ENCODE data around the gene CLTA.

Gene CLTA

GRCh38 chr9:36188212-36188611 is 2.5 kb upstream of the CLTA start:
- DNase-seq (ENCODE audit: low read depth in 1 of 2, low spot score in 1 of 2): no peak

GRCh38 chr9:36189976-36190375 is 745 bp upstream of the CLTA start:
- no peak for DNase-seq (ENCODE audit: low read depth in 1 of 2, low spot score in 1 of 2)

- DNase-seq (ENCODE audit: low read depth in 1 of 2, low spot score in 1 of 2): peak; percentile 6 to 21
These were observed 547 bp downstream of the CLTA start for GRCh38 chr9:36191290-36191645.

- no peak for DNase-seq (ENCODE audit: low read depth in 1 of 2, low spot score in 1 of 2)
These were observed 965 bp downstream of the CLTA start for GRCh38 chr9:36191686-36192085.

GRCh38 chr9:36192196-36192595 is 1.5 kb downstream of the CLTA start:
- DNase-seq (ENCODE audit: low read depth in 1 of 2, low spot score in 1 of 2): no peak

GRCh38 chr9:36193023-36193422 is 2.3 kb downstream of the CLTA start:
- DNase-seq (ENCODE audit: low read depth in 1 of 2, low spot score in 1 of 2): no peak

DNA sequence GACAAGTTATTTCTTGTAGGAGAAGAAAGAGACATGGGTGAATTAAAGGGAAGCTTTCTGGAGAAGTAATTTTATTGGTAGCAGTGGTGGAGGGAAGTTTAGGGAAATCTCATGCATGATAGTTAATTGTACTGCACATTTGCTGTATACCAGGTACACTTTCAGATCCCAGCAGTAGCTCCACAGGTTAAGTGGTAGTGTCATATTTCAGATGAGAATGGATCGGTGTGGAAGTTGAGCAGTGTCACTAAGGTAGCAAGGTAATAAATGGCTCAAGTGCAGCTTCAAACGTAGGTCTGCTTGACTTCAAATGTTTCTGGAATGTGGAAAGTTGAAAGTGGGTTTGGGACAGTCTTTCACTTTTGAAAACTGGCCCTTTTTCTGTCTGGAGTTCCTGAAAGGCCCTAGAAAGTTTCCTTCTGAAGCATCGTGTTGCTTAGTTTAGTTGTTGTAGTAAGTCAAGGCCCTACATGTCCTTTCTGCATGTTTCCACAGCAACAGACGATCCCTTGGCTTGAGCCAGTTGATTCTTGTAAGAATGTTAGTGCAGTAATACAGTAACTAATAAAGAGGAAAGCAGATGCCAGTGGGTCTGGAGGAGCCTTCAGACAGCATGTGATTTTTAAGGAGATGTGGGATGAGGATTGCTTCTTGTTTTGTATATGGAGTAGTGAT is 3.7 kb downstream of the CLTA start:
- DNase-seq (ENCODE audit: low read depth in 1 of 2, low spot score in 1 of 2): no peak

DNA sequence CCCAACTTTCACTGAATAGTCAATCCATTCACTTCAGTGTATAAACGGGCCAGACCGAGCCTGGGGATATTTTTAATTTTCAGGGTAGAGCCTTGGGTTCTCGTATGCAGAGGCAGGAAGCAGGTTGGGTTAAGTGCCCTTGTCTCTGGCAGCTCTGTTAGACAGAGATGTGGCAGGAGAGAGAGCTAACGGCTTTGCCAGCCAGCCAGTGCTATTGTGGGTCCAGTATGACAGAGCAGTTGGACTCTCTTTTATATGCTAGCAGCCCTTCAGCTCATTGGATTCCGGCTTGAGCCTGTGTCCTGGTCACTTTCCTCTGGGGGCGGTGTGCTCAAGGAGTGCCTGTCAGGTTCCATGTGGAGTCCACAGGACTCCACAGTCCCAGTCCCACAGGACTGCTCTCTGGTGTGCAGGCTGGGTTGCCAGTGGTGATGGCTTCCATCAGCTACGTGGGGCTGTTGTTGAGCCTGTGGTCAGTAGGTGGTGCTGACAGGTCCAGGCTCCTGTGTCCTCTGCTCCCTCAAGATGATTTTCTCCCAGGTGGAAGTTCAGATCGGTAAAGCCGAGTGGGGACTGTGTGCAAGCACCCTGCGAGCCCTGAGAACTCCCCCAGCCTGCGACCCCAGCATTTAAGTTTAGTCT is 14.3 kb downstream of the CLTA start:
- DNase-seq (ENCODE audit: low read depth in 1 of 2, low spot score in 1 of 2): no peak

GRCh38 chr9:36207016-36207415 is 16.3 kb downstream of the CLTA start:
- no peak for DNase-seq (ENCODE audit: low read depth in 1 of 2, low spot score in 1 of 2)

- no peak for DNase-seq (ENCODE audit: low read depth in 1 of 2, low spot score in 1 of 2)
These were observed 16.9 kb downstream of the CLTA start for GRCh38 chr9:36207546-36208012.

DNA sequence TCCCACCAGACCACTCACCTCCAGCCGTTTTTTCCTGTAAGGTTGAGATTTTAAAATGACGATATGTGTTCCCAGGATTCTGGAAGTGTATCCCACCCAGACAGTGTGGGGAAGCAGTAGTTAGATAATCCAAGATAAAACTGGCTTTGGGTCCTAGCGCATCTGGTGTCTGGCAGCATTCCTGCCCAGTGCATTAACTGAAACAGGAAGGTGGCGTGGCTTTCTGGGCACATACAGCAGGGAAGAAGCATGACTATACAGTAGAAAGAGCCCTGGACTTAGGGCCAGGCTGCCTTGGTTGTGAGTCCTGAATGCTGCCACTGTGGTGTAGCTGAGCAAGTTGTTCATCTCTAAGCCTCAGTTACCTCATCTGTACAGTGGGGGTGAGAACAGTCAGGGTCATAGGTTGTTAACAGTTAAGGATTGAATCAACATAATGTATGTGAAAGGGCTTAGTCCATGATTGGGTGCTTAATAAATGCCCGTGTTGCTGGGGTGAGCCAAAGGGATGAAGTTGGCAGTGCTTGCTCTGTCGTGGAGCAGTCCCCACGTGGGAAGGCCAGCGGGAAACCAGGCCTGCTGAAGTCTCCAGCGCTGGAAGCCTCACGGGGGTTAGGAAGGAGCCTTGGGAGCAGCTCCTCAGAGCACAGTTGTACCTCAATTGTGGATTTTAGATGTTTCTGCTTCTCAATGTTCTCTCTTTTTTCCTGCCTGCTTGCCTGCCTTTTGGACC is 18.0 kb downstream of the CLTA start:
- DNase-seq (ENCODE audit: low read depth in 1 of 2, low spot score in 1 of 2): no peak

- no peak for DNase-seq (ENCODE audit: low read depth in 1 of 2, low spot score in 1 of 2)
These were observed 20.0 kb downstream of the CLTA start for GRCh38 chr9:36210722-36211121.

DNA sequence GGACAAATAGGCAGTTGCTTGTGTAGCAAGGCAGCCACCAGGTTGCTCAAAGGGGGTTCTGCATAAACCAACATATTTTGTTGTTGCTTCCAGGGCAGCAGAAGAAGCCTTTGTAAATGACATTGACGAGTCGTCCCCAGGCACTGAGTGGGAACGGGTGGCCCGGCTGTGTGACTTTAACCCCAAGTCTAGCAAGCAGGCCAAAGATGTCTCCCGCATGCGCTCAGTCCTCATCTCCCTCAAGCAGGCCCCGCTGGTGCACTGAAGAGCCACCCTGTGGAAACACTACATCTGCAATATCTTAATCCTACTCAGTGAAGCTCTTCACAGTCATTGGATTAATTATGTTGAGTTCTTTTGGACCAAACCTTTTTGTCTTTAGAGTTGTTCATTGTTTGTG is 20.8 kb downstream of the CLTA start:
- no peak for DNase-seq (ENCODE audit: low read depth in 1 of 2, low spot score in 1 of 2)

DNA sequence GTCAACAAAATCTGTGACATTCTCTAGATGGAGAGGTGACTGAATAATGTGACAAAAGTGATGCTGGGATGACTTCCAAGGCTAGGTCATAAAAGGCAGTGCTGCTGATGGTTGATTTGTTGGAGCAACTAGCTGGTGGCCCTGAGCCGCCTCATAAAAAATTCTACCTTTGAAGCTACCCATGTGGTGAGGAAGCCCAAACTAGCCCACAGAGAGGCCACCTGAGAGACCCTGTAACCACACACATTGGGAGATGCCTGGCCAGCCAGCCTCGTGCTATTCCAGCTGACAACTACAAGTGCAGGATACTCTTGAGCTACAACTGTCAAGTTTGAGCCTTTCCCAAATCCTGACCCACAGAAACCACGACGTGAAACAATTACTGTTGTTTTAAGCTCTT is 22.7 kb downstream of the CLTA start:
- DNase-seq (ENCODE audit: low read depth in 1 of 2, low spot score in 1 of 2): no peak

DNA sequence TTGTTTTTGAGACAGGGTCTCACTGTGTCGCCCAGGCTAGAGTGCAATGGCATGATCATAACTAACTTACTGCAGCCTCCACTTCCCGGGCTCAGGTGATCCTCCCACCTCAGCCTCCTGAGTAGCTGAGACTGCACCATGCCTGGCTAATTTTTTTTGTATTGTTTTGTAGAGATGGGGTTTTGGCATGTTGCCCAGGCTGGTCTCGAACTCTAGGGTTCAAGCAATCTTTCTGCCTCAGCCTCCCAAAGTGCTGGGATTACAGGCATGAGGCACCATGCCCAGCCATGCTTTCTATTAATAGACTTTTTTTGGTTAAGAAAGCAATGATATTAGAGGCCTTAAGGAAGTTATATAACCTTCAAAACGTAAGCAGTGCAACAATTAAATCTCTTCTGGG is 23.3 kb downstream of the CLTA start:
- no peak for DNase-seq (ENCODE audit: low read depth in 1 of 2, low spot score in 1 of 2)

DNA sequence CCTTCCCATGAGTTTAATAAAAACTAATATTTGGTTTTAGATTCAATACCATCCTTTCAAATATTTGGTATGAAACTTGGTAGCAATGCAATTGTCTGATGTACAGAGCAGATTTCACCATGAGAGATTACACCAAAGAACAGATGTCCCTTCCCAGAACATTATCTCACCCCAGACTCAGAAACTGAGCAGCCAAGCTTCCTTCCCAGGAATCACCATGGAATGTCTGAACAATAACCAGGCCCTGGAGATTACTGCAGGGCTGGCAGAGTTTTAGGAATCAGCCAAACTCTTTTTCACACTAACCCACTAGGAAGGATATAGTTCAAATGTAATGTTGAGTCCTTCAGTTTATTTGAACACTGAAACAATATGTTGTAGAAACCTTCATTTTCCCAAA is 23.9 kb downstream of the CLTA start:
- DNase-seq (ENCODE audit: low read depth in 1 of 2, low spot score in 1 of 2): no peak

DNA sequence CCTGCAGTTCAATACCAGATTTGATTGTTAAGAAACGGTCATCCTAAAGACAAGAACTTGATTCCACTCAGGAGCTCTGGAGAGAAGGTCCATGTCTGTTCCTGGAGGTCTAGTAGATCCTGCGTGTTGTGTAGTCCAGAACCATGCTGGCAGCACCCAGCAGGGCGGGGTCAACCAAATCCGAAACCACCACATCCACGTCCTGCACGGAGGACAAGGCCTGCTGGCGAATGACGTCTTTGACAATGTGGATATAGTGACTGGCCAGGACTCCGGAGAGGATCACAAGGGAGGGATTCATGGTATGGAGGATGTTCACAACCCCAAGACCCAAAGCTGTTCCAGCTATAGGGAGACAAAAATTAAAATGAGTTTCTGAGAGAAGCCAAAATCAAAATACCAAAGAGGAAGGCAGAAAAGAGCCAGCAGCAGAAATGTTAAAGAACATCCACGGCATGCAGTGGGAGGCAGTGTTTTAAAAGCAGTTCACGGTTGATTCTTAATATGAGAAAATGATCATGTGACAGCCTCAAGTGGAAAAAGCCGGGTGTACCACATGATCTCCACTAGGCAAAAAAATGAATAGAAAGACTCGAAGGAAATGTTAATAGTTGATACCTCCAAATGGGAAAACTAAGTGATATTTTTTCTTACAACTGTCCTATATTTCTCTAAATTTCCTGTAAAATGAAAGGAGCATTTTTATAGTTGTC is 26.7 kb downstream of the CLTA start:
- DNase-seq (ENCODE audit: low read depth in 1 of 2, low spot score in 1 of 2): no peak

GRCh38 chr9:36218011-36218410 is 27.3 kb downstream of the CLTA start:
- no peak for DNase-seq (ENCODE audit: low read depth in 1 of 2, low spot score in 1 of 2)

GRCh38 chr9:36218411-36218901 is 27.7 kb downstream of the CLTA start:
- no peak for DNase-seq (ENCODE audit: low read depth in 1 of 2, low spot score in 1 of 2)

DNA sequence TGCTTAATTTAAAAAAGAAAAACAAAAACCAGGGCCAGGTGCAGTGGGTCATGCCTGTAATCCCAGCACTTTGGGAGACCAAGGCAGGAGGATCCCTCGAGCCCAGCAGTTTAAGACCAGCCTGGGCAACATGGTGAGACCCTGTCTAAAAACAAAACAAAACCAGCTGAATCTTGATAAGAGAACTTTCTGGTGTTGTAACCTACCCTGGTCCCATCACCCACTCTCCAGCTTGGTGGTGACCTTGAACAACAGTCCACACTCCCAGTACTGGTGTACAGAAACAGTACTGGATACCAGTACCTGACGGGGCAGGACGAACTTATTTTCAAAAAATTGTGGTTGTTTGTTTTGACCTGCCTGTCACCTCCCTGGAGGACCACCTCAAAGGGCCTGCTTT is 30.9 kb downstream of the CLTA start:
- no peak for DNase-seq (ENCODE audit: low read depth in 1 of 2, low spot score in 1 of 2)

DNA sequence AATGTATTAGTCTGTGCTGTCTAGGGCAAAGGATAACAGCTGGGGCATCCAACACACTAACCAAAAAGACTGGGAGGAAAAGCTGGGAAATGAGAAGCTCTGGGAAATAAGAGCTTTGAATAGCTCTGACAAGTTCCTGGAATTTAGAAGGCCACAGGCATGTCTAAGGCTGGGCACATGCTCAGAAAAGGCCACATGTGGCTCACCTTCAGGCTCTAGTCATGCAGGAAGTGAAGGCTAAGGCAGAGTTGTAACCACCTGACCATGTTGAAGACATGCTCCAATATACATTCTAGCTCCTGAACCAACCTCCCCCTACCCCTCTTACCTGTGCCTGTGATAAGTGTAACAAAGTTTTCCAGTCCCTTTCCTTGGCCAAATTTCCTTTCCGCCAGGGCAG is 31.7 kb downstream of the CLTA start:
- no peak for DNase-seq (ENCODE audit: low read depth in 1 of 2, low spot score in 1 of 2)

- DNase-seq (ENCODE audit: low read depth in 1 of 2, low spot score in 1 of 2): no peak
These were observed 46.5 kb downstream of the CLTA start for GRCh38 chr9:36237230-36237629.
